ENCODE measurements around the gene TXLNA. TPM values are rescaled to one million over a fixed set of nuclear protein-coding genes. Genes with fewer than 3 reads are reported as not detected.

Gene TXLNA
- total and polyA plus RNA-seq, 7 donors = 9.0 to 46.7 (median 34.4) TPM

DNA sequence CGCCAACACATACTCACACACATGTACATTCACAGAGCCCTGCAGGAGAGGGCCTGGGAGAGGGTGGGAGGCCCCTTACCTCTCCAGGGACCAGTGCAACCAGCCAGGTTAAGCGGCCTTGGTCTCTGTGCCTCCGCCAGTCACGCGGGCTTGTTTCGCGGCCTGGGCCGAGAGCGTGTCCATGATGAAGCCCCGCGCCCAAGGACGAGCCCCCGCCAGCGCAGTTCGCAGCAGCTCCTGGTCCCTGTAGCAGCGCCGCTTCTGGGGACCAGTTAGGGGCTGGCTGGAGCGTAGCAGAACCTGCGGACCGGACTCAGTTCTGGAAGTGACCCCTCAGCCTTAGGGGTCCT is 60.3 kb downstream of the TXLNA start:
- H3K27ac ChIP-seq = peak overlapping the region; percentile 75 to 91 (median 80)
- TF ChIP-seq EP300 (IDR thresholded peaks at IDR 0.05) (no peak), CTCF (IDR thresholded peaks at IDR 0.05) (no peak), POLR2AphosphoS5 (IDR thresholded peaks at IDR 0.05) (no peak), POLR2A (IDR thresholded peaks at IDR 0.05) (no peak)
- peak; percentile 65 for DNase-seq
- H3K27me3 ChIP-seq = no peaks in the 10 kb centered on the region
- WGBS, 2 donors = 49 to 77% methylated on average over 20 of the region's 20 CpGs
- peak overlapping the region; percentile 57 to 64 (median 63) for H3K4me3 ChIP-seq
- peaks cover 0 to 32% (median 18%) of the 10 kb centered on the region in 4 donors for H3K4me1 ChIP-seq
- intact Hi-C loops (cut with DNase I) = loop anchor here (1.0 kb wide), 1 partner anchor 17 kb away; the partner anchor contains the start of genes EIF3I and TMEM234
- H3K36me3 ChIP-seq = peaks cover 0 to under 1% (median 0%) of the 10 kb centered on the region in 4 donors
- no peaks in the 10 kb centered on the region for H3K9me3 ChIP-seq

GRCh38 chr1:32240140-32240951 is 60.9 kb downstream of the TXLNA start:
- H3K36me3 ChIP-seq = no peaks in the 10 kb centered on the region
- peak overlapping the region; percentile 75 to 91 (median 80) for H3K27ac ChIP-seq
- peak in 2 of 4 experiments; percentile 9 to 24 for TF ChIP-seq CTCF (IDR thresholded peaks at IDR 0.05)
- TF ChIP-seq POLR2A (IDR thresholded peaks at IDR 0.05) = peak in 1 of 2 donors; percentile 15
- peak; percentile 49 to 76 (median 62) for TF ChIP-seq POLR2AphosphoS5 (IDR thresholded peaks at IDR 0.05)
- TF ChIP-seq EP300 (IDR thresholded peaks at IDR 0.05) = no peak
- no peaks in the 10 kb centered on the region for H3K9me3 ChIP-seq
- peak; percentile 91 for DNase-seq
- H3K4me3 ChIP-seq = peak overlapping the region; percentile 57 to 64 (median 63)
- H3K27me3 ChIP-seq = no peaks in the 10 kb centered on the region
- intact Hi-C loops (cut with DNase I) = loop anchor here (1.0 kb wide), 1 partner anchor 18 kb away; the partner anchor contains the start of genes EIF3I and TMEM234
- WGBS, 2 donors = 3 to 5% methylated on average over 62 of the region's 62 CpGs
- H3K4me1 ChIP-seq = peaks cover 0 to 32% (median 18%) of the 10 kb centered on the region in 4 donors

- no peaks in the 10 kb centered on the region for H3K36me3 ChIP-seq
- no peaks in the 10 kb centered on the region for H3K27me3 ChIP-seq
- H3K27ac ChIP-seq = peak overlapping the region; percentile 75 to 91 (median 80)
- H3K4me1 ChIP-seq = peaks cover 0 to 32% (median 18%) of the 10 kb centered on the region in 4 donors
- DNase-seq = peak; percentile 84
- intact Hi-C loops (cut with DNase I) = loop anchor here (1.0 kb wide), 1 partner anchor 51 kb away; the partner anchor contains the start of gene HDAC1
- H3K4me3 ChIP-seq = peak overlapping the region; percentile 57 to 64 (median 63)
- peak in 1 of 4 donors; percentile 17 for TF ChIP-seq POLR2AphosphoS5 (IDR thresholded peaks at IDR 0.05)
- TF ChIP-seq EP300 (IDR thresholded peaks at IDR 0.05) = no peak
- no peaks in the 10 kb centered on the region for H3K9me3 ChIP-seq
- WGBS, 2 donors = 1 to 2% methylated on average over 55 of the region's 55 CpGs
Observed at GRCh38 chr1:32241001-32241763, 61.7 kb downstream of the TXLNA start.

GRCh38 chr1:32242341-32242851 is 62.9 kb downstream of the TXLNA start:
- Histone ChIP-seq H3K4me1 (peaks cover 0 to 43% (median 29%) of the 10 kb centered on the region in 4 donors), H3K4me3 (no peak overlapping the region), H3K27me3 (no peaks in the 10 kb centered on the region), H3K27ac (peak overlapping the region in 1 of 4 donors; percentile 81), H3K9me3 (no peaks in the 10 kb centered on the region), H3K36me3 (no peaks in the 10 kb centered on the region)
- no peak for TF ChIP-seq POLR2A (IDR thresholded peaks at IDR 0.05)
- no peak for TF ChIP-seq EP300 (IDR thresholded peaks at IDR 0.05)
- TF ChIP-seq CTCF (IDR thresholded peaks at IDR 0.05) = no peak
- TF ChIP-seq POLR2AphosphoS5 (IDR thresholded peaks at IDR 0.05) = no peak
- 42 to 49% methylated on average over 7 of the region's 7 CpGs for WGBS, 2 donors
- DNase-seq = peak; percentile 67
- intact Hi-C loops (cut with DNase I) = no loop called here
